Measurements from ENCODE around the gene MDFI.
A peak's percentile ranks its signal among the peaks of the same experiment; 100 is the strongest.
"Not testable (repeated sequence)": the region's sequence is repeated elsewhere in the genome, so short reads cannot be mapped to it uniquely, and the experiment has no call there.

Gene MDFI

DNA sequence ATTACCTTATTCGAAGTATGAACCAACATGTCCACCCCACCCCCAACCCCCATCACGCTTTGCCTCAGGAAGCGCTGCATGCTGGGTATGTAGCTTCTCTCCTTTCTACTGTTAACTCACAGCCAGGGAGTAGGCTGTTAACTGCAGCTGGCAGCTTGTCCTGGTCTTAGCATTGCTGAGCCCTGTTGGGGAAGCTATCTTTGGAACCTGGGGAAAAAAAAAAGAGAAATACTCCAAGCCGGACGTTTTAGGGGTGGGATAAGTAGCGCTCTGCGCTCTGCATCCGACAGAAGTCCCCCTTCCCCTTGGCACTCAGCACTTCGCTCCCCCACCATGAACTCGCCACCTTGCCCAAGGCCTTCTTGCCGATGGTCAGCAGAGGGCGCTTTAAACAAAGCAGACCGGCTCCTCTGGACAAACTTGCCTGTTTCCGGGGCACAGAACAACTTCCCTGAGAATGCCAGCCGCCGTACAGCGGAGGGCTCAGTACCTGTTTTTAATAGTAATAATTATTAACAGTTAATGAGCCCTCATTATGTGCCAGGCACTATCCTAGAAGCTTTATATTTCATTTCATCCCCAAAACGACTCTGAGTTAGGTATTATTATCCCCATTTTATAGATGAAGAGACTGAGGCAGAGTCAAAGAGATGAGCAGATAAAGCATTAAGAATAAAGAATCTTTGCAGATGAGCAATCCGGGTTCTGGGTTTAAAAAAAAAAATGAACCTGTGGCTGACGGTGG, 35.2 kb upstream of the MDFI start:
- peak; percentile 81 for DNase-seq

DNA sequence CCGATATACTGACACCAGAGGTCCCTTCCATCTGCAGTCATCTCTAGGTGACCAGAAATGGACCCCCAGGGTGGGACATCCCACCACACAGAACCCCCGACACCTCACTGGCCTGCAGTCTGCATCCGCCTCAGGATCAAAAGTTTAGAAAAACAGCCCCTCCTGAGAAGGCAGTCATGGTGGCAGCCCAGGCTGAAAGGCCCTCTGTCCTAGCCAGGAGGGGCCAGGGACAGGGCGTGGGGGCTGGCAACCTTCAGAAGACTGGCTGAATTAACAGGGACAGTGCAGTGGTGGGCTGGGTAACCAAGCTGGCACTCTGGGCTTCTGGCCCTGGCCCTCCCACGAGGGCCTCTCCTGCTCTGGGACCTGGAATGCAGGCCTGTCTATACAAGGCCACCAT, 34.3 kb upstream of the MDFI start:
- no peak for DNase-seq

DNA sequence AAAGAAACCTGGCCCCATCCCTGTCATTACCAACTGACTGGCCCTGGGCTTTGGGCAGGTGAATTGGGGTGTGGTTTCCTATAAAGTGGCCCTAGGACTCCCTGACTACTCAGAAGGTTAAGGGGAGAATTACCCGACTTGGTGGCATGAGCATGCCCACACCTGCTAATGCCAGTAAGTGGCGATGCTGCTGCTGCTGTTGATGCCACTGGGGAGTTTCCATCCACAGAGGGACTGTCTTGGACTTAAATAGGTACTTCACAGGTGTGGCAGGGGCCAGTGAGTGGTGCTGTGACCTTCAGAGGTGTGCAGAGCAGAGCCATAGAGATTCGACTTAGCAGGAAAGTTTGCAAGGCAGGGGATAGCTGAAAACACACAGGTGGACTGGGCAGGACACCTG, 32.6 kb upstream of the MDFI start:
- DNase-seq: no peak

DNA sequence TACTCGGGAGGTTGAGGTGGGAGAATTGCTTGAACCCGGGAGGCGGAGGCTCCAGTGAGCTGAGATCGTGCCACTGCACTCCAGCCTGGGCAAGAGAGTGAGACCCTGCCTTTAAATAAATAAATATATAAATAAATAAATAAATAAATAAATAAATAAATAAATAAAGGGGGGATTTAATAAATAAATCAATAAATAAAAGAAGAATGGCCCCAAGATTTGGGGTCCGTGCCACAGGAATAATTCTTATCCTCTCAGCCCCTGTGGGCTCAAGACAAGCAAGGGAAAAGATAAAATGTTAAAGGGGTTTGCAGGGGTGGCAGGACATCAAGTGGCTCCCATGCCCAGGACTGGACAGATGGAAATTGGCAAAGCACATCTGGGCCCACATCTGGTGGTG, 31.2 kb upstream of the MDFI start:
- no peak for DNase-seq

DNA sequence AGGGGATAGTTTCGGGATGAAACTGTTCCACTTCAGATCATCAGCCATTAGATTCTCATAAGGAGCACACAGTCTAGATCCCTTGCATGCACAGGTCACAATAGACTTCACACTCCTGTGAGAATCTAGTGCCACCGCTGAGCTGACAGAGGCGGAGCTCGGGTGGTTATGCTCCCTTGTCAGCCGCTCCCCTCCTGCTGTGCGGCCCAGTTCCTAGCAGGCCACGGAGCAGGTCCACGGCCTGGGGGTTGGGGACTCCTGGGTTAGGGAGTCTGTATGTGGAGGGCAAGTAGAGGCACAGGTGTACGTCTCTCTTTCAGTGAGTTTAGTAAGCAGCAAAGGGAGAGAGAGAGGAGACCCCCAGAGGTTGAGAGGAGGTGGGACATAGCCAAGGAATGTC, 30.5 kb upstream of the MDFI start:
- no peak for DNase-seq

DNA sequence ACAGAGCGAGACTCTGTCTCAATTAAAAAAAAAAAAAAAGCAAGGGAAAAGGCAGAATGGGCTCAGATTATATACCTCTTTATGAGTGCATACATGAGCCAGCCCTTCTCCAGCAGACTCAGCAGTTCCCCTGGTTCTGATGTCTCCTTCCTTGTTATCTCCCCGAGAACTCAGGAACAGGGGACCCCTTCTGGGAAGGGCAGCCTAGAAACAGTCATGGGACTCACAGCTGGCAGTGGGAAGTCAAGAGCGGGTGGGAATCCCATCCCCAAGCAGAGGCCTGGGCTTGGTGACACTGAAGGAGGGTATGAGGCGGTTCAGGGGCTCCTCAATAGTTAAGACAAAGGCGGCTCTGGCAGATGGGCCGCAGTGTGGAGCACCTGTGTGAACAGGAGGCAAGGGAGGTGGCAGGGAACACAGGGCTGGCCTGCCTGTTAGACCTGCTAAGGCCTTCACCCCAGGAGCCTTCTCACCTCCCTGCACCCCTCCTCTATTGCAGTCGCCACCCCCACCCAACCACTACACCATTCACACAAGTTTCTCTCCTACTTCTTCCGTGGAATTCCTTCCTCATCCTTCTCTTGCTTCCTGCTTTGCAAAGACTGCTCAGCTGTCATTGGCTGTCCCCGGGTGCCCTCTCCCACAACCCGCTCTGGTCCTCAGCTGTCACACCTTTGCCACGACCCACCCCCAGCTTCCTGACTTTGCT, 29.7 kb upstream of the MDFI start:
- no peak for DNase-seq

DNA sequence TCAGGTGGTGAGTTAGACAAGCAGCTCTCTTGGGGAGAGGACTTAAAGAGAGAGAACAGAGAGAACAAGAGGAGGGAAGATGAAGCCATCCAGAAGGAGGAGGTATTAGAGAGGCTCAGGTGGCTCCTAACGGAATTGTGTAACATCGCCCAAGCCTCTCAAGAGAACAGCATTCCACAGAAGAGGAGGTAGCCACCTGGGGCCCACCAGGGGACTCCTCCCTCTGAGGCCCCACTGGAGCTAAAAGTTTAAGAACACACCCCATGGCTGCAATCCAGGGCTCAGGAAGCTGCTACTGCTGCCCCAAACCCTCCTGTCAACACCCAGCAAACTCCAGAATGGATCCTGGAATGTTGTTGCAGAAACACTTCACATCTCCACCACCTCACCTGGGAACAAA, 23.6 kb upstream of the MDFI start:
- DNase-seq: no peak

DNA sequence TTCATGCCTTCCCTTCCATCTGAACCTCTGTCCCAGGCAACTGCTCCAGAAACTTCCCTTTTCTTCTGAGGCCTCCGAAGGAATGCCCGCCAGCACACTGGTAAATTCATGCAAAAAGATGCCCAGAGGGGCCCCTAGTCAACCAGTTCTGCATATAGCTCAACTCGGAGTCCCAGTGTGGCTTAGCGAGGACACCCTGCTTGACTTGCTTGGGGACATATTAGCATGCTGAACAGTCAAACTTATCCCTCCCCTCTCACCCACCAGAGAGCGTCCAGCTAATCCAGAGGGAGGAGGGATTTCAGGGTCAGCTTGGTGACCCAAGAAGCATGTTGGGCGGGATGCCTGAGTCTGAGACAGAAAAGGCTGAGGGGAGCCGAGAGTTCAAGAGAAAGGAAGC, 23.0 kb upstream of the MDFI start:
- DNase-seq: no peak

DNA sequence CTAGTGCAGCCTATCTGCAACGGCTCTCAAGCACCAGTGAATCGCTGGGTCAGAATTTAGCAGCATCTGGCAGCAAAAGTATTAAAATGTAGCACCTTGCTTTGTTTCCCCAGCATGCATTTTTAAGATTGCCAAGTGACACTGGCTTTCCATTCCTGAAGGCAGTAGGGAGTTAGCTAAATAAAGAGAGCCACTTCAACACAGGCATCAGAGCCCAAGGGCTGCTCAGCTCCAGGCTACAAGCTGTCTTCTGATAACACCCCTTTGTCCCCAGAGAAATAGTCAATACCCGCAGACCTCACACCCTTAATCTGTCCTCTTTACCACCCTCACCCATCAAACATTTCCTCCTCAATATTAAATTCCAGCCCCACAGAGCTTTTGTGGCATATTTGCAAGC, 19.7 kb upstream of the MDFI start:
- no peak for DNase-seq

DNA sequence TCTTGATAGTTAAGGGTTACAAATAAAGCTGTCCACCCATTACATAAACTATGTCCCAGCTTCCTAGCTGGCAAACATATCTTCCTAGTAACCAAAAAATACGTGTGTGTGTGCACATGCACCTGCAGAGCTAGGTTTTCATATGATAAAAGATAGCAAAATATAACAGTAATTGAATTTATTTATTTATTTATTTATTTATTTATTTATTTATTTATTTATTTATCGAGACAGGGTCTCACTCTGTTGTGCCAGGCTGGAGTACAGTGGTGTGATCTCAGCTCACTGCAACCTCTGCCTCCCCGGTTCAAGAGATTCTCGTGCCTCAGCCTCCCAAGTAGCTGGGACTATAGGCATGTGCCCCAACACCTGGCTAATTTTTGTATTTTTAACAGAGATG, 19.1 kb upstream of the MDFI start:
- DNase-seq: not testable (repeated sequence)

DNA sequence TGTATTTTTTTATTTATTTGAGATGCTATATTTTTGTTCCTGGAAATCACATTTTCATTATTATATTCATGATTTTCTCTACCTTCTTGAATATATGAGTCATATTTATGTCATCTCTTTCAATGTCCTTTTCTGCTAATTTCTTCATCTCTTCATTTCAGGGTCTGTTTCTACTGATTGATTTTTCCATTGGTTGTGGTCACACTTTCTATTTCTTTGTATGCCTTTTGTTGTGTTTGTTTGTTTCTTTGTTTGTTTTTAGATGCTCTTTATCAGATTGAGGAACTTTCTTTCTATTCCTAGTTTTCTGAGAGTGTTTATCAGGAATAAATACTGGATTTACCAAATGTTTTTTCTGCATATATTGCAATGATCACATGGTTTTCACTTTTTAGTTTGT, 16.9 kb upstream of the MDFI start:
- no peak for DNase-seq

DNA sequence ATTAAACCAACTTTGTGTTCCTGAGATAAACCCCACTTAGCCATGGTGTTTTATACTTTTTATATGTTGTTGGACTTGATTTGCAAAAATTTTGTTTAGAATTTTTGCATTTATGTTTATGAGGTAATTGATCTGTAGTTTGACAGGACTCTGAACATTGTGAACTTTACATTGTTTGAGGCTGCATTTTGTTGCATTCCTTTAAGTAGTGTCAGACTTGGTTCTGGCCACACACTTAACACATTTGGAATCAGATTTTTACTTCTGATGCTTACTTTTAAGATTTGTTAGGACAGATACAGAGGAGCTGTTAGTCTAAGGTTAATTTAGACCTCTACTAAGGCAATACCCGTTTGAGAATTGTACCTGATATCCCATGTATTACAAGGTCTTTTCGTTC, 16.5 kb upstream of the MDFI start:
- no peak for DNase-seq

DNA sequence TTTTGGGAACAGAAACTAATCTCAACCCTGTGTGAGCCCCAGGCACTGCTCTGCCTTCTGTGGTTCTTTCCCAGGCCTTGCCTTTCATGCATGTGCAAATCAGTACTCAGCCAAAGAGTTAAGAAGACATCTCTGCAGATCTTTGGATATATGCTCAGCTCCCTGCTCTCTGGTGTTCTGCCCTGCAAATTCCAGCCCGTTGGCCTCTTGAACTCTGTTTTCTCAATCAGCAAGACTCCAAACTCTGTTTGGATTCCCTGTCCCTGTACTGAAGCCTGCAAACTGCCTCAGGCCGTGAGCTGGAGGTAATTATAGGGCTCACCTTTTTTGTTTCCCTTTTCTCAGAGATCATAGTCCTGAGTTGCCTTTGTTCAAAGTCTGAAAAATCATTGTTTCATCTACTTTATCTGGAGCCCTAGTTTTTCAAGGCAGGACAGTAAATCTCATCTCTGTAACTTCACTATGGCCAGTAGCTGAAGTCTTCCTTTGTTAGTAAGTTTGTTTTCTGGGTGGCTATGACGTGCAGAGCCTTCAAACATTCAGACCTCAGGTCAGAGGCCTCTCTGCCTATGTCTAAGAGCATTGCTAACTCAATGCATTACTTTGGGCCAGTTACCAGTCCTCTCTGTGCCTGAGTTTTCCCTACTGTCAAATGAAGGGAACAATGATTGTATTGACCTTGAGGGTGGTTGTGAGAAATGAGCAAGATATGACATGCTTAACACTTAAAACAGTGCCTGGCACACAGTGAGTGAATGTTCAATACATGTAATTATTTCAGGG, 15.9 kb upstream of the MDFI start:
- DNase-seq: no peak

DNA sequence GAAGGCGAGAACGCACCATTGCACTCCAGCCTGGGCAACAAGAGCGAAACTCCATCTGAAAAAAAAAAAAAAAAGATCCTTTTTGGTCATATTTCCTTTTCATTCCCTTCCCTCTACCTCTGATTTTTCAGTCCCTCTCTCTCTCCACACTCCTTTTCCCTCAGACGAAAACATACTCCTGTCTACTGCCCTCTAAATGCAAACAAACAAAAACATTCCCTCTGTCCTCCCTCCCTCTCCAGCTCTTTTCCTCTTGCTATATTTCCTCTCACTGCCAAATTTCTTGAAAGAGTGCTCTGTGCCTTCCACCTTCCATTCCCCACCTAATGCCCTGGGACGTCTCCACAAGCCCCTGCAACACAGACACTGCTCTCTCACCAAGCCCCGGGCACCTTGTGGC, 14.9 kb upstream of the MDFI start:
- DNase-seq: no peak

DNA sequence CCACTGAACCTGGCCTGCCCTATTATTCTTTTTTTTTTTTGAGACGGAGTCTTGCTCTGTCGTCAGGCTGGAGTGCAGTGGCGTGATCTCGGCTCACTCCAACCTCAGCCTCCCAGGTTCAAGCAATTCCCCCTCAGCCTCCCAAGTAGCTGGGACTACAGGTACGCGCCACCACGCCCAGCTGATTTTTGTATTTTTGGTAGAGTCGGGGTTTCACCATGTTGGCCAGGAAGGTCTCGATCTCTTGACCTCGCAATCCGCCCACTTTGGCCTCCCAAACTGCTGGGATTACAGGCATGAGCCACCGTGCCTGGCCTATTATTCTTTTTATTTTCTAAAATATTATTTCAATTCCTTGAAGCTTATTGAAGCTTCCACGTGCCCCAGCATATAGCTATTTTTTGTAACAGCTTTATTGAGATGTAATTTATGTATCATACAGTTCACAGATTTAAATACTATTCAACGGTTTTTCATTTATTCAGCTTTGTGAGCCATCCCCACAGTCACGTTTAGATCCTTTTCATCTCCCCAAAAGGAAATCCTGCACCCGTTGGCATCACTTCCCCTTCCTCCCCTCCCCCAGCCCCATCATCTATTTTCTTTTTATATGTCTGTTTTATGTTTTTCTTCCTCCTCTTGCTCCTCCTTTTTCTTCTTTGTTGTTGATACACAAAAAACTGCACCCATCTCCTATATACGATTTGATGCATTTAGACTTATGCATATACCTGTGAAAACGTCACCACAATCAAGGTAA, 13.5 kb upstream of the MDFI start:
- no peak for DNase-seq

DNA sequence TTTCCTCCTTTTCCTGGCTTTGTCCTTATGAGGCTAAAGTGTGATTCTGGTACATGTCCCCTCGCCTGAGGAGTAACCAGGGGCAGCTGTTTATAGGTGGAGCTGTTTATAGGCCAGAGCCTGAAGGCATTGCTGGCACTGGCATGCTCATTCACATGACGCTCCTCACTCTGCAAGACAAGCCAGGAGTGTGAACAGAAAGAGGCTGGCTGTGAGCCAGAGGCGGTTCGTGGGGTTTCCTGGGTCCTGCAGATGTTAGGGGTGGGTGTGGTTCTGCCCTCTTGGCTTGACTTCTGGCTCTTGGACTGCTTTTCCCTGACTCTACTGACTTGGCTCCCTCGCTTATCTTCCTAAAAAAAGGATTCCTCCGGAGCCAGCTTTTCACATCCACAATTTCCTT, 12.8 kb upstream of the MDFI start:
- DNase-seq: no peak

DNA sequence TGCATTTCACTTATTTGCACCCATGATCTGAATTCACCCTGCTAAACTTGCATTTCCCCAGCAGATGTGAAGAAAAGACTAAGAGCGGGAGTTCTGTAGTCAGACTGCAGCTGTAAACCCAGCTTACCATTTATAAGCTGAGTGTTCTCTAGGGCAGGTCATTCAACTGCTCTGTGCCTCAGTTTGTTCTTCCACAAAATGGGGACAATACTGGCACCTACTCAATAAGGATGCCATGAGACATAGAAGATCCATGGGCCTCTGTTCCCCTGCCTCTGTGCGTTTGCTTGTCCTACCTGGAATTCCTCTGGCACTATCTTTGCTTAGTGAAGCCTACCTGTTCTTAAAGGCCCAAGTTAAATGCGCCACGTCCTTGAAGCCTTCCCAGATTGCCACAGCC, 12.2 kb upstream of the MDFI start:
- no peak for DNase-seq

DNA sequence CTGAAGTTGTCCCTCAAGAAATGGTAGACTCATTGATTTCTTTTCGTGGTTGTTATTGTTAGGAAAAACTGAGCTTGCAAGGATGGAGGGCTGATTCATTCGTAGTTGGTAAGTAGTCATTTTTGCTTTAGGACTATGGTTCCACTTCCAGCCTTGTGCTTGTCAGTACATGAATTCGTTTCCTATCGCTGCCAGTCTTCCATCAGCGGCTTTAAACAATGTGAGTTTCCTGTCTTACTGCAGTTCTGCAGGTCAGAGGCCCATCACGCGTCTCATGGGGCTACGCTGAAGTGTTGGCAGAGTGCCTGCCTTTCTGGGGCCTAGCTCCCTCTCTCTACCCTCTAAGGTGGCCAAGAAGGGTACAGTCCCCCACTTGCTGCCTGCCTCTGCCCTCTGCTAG, 11.4 kb upstream of the MDFI start:
- no peak for DNase-seq

DNA sequence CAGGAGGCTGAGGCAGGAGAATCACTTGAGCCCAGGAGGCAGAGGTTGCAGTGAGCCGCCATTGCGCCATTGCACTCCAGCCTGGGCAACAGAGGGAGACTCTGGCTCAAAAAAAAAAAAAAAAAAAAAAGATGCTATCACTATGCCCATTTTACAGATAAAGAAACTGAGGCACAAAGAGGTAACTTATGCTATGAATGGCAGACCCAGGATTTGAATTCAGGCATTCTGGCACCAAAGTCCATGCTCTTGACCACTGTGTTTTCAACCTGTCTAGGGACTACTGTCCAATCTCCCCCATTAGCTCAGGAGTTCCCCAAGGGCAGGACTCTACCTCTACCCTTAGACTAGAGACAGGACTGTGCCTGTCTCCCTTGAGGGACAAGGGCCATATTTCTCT, 9.1 kb upstream of the MDFI start:
- DNase-seq: no peak

DNA sequence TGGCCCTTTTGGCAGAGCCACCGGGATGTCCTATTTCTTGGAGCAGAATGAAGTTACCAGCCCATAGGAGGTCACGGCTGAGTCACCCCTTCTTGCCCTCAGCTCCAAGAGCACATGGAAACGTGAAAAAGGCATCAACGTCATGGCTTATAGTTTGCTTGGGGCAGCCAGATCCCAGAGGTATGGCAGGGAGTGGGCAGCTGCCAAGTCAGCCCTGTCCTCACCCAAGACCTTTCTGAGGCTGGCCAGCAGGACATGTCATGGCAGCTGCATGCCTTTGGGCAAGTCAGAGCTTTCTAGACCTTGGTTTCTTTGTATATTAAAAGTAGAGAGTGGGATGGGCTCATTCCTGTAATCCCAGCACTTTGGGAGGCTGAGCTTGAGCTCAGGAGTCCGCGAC, 8.2 kb upstream of the MDFI start:
- DNase-seq: no peak

DNA sequence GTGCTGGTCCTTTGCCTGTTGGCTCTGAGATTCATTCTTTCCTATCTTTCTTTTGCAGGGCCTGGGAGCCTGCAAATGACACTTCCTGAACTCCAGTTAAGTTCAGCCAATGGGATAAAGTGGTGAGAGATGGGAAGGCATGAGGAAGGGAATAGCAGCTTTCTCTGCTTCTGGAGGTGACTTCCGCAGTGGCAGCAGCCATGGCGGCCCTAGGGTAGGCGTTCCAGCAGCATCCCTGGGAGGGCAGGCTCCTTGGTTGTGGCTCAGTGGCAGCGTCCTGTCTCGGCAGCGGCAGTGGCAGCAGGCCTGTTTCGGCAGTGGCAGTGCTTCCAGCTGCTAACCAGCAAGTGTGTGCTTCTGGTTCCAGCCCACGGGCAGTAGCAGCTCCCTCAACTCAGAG, 7.3 kb upstream of the MDFI start:
- no peak for DNase-seq

DNA sequence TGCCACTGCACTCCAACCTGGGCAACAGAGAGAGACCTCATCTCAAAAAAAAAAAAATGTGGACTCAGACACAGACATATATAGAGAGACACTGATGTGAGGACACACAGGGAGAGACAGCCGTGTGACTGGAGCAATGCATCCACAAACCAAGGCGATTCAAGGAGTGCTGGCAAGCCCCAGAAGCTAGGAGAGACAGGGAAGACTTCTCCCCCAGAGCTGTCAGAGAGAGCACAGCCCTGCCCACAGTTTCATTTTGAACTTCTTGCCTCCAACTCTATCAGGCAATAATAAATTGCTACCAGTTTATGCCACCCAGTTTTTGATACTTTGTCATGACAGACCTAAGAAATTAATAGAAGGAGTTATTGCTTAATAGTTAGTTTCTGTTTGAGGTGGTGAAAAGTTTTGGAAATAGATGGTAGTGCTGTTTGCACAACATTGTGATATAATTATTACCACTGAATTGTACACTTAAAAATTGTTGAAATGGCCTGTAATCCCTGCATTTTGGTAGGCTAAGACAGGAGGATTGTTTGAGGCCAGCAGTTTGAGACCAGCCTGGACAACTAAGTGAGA, 5.1 kb upstream of the MDFI start:
- no peak for DNase-seq

DNA sequence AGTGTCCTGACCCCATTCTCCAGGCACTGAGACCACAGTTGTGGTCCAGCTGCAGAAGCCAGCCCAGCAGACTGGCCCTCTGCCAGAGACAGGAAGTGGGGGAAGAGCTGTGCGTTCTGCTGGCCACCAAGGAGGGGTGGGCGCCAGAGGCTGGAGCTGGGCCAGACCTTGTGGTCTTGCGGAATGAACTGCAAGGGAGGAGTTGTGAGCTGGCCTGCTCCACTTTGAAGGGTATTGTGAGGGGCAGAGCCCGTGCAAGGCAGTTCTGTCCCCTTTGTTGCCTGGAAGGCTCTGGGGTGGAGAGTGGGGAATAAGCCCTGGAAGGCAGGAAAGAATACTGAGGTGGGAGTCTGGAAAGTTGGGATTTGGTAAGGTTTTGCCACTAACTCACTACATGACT, 3.6 kb upstream of the MDFI start:
- no peak for DNase-seq

Measured in CD4-positive, alpha-beta T cell treated with Interleukin-6 for 4 hours (primary cell).